DND-41 (cell line): ENCODE measurements around the gene CACNA2D1.

Experiments used
- ATAC-seq: fragments of 200-7000 bp; cut with Tn5 transposase; 3 replicates; pipeline ENCODE4 v1.9.1; 2021; ENCODE audit warnings: low read depth; ENCODE audit not compliant: insufficient read depth
- DNase-seq: peaks from one replicate; pipeline ENCODE4 v3.0.0-alpha.2; 2020
- H2AFZ ChIP-seq: 2 replicates; pipeline ENCODE4 v1.6.0; 2012; ENCODE audit warnings: low read depth, low read length
- H3K27ac ChIP-seq: 2 replicates; pipeline ENCODE4 v1.5.1; 2012; ENCODE audit warnings: low read length, inconsistent platforms
- H3K27me3 ChIP-seq: fragments of 200-600 bp; sonication (generic); 2 replicates; pipeline ENCODE4 v1.6.0; 2012; ENCODE audit warnings: low read length, mild to moderate bottlenecking, inconsistent platforms; ENCODE audit not compliant: insufficient read depth, poor library complexity
- H3K36me3 ChIP-seq: 2 replicates; pipeline ENCODE4 v1.5.1; 2012; ENCODE audit warnings: low read length, inconsistent platforms; ENCODE audit not compliant: insufficient read depth
- H3K4me1 ChIP-seq: 2 replicates; pipeline ENCODE4 v1.5.1; 2012; ENCODE audit warnings: mild to moderate bottlenecking, low read length; ENCODE audit not compliant: insufficient read depth
- H3K4me2 ChIP-seq: 2 replicates; pipeline ENCODE4 v1.6.0; 2012; ENCODE audit warnings: mild to moderate bottlenecking, moderate library complexity, low read length, inconsistent platforms; ENCODE audit not compliant: insufficient read depth
- H3K4me3 ChIP-seq, 2 experiments: fragments of 200-600 bp in 1 of 2; shearing (Covaris generic) in 1 of 2; 2 replicates each; pipeline ENCODE4 v1.5.1; 2012 to 2016; ENCODE audit warnings: inconsistent platforms in 2 of 2, low read length in 2 of 2, mild to moderate bottlenecking in 2 of 2, low read depth in 1 of 2, moderate library complexity in 1 of 2
- H3K79me2 ChIP-seq: 2 replicates; pipeline ENCODE4 v1.6.0; 2012; ENCODE audit warnings: low read length, inconsistent platforms; ENCODE audit not compliant: insufficient read depth
- H3K9ac ChIP-seq: 2 replicates; pipeline ENCODE4 v1.6.0; 2012; ENCODE audit warnings: low read depth, mild to moderate bottlenecking, inconsistent platforms, low read length, moderate library complexity
- H3K9me3 ChIP-seq: 2 replicates; pipeline ENCODE4 v1.5.1; 2012; ENCODE audit warnings: low read length, moderate library complexity, mild to moderate bottlenecking, inconsistent platforms; ENCODE audit not compliant: insufficient read depth, severe bottlenecking
- H4K20me1 ChIP-seq: 2 replicates; pipeline ENCODE4 v1.6.0; 2012; ENCODE audit warnings: low read length; ENCODE audit not compliant: insufficient read depth
- EZH2 ChIP-seq: IDR thresholded peaks from 3 replicates; pipeline ENCODE4 v1.6.1; 2012; ENCODE audit warnings: borderline replicate concordance, low read depth, mild to moderate bottlenecking, moderate library complexity, low read length, inconsistent platforms; ENCODE audit not compliant: severe bottlenecking
- TF ChIP-seq, protein P1 (sequence below): IDR thresholded peaks from 2 replicates; pipeline ENCODE4 v1.5.1; 2012; ENCODE audit warnings: borderline replicate concordance, low read length, moderate library complexity, mild to moderate bottlenecking; ENCODE audit not compliant: poor library complexity, severe bottlenecking; ENCODE audit errors: extremely low read depth

Gene CACNA2D1

DNA sequence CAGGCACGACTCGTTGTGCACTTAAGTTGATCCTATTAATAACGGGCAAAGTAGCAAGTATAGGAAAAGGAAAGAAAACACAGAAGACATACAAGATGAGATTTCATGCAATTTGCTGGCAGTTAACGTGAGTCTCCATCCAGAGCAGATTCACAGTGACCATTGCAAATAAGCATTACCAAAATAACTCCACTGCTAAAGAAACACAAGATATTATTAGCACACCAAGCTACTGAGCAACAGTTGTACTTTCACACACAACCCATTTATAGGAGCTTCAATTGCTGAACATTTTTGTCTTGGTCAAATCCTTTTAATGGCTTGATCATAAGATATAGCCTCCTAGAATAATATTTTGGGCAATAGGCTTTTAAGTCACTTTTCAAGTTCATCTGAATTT is 486.1 kb downstream of the CACNA2D1 start:
- H3K27me3 ChIP-seq, result no peaks in the 10 kb centered on the region
- H3K4me3 ChIP-seq, result no peak overlapping the region
- no peaks in the 10 kb centered on the region for H3K4me1 ChIP-seq
- H3K9ac ChIP-seq, result no peak overlapping the region
- no peaks in the 10 kb centered on the region for H3K36me3 ChIP-seq
- H3K27ac ChIP-seq, result no peak overlapping the region
- H3K9me3 ChIP-seq, result no peaks in the 10 kb centered on the region
- H3K4me2 ChIP-seq, result no peak overlapping the region
- no peak for ATAC-seq
- H3K79me2 ChIP-seq, result no peaks in the 10 kb centered on the region
- no peak for DNase-seq
- no peaks in the 10 kb centered on the region for H4K20me1 ChIP-seq
- TF ChIP-seq, protein P1, sequence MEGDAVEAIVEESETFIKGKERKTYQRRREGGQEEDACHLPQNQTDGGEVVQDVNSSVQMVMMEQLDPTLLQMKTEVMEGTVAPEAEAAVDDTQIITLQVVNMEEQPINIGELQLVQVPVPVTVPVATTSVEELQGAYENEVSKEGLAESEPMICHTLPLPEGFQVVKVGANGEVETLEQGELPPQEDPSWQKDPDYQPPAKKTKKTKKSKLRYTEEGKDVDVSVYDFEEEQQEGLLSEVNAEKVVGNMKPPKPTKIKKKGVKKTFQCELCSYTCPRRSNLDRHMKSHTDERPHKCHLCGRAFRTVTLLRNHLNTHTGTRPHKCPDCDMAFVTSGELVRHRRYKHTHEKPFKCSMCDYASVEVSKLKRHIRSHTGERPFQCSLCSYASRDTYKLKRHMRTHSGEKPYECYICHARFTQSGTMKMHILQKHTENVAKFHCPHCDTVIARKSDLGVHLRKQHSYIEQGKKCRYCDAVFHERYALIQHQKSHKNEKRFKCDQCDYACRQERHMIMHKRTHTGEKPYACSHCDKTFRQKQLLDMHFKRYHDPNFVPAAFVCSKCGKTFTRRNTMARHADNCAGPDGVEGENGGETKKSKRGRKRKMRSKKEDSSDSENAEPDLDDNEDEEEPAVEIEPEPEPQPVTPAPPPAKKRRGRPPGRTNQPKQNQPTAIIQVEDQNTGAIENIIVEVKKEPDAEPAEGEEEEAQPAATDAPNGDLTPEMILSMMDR, result no peak
- no peak for TF ChIP-seq EZH2
- H2AFZ ChIP-seq, result no peak overlapping the region

- ATAC-seq (peak; percentile 70; the same call in 2 of the 3 replicates), DNase-seq (peak; percentile 4)
- no peaks in the 10 kb centered on the region for H4K20me1 ChIP-seq
- H3K4me3 ChIP-seq, result no peak overlapping the region
- H3K4me1 ChIP-seq, result no peaks in the 10 kb centered on the region
- H2AFZ ChIP-seq, result no peak overlapping the region
- TF ChIP-seq EZH2, result no peak
- TF ChIP-seq, protein P1, result peak; percentile 62
- no peak overlapping the region for H3K9ac ChIP-seq
- no peaks in the 10 kb centered on the region for H3K79me2 ChIP-seq
- H3K27ac ChIP-seq, result no peak overlapping the region
- no peak overlapping the region for H3K4me2 ChIP-seq
- H3K27me3 ChIP-seq, result no peaks in the 10 kb centered on the region
- H3K9me3 ChIP-seq, result no peaks in the 10 kb centered on the region
- H3K36me3 ChIP-seq, result no peaks in the 10 kb centered on the region
Observed at GRCh38 chr7:81956520-81956919, 487.1 kb downstream of the CACNA2D1 start.

DNA sequence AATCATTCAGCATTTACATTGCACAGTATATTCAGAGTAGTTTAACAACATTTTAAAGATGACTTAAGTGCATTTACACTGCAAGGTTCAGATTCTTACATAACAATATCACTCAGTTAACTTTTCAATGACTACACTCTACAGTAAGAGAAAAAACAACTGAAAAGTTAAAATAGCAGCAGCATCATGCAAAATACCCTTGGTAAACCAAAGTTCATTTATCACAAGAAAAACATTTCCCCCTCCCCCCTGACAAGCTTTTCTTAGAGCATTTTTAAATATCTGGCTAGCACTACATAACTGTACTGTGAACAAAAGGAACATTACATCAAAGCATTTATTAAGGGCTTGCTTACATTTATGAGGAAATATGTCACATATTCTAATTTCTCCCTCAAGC is 494.3 kb downstream of the CACNA2D1 start:
- H2AFZ ChIP-seq, result no peak overlapping the region
- H3K27ac ChIP-seq, result no peak overlapping the region
- DNase-seq (no peak), ATAC-seq (no peak)
- H3K27me3 ChIP-seq, result no peaks in the 10 kb centered on the region
- TF ChIP-seq, protein P1, result no peak
- no peak for TF ChIP-seq EZH2
- no peaks in the 10 kb centered on the region for H3K36me3 ChIP-seq
- no peak overlapping the region for H3K4me3 ChIP-seq
- H3K9me3 ChIP-seq, result no peaks in the 10 kb centered on the region
- H3K79me2 ChIP-seq, result no peaks in the 10 kb centered on the region
- H3K9ac ChIP-seq, result no peak overlapping the region
- H4K20me1 ChIP-seq, result no peaks in the 10 kb centered on the region
- no peaks in the 10 kb centered on the region for H3K4me1 ChIP-seq
- no peak overlapping the region for H3K4me2 ChIP-seq

DNA sequence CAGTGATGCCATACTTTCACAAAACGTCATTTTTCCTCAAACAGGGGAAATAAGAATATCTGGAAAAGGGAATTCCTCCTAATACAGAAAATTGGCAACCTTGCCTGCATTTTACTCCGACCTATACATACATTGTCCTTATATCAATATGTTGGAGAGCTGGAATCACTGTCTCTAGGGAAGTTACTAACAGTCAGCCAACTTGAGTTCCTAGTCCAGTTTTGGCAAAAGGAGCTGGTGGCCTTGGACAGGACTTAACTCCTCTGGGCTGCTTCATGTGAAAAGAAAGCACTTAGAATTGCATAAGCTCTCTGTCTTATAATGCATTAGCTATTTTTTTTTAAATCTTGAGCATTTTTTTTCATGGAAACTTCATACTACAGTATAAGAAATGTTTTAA is 499.5 kb downstream of the CACNA2D1 start:
- no peaks in the 10 kb centered on the region for H4K20me1 ChIP-seq
- ATAC-seq (no peak), DNase-seq (no peak)
- no peaks in the 10 kb centered on the region for H3K9me3 ChIP-seq
- no peak overlapping the region for H3K4me3 ChIP-seq
- no peaks in the 10 kb centered on the region for H3K27me3 ChIP-seq
- H3K4me2 ChIP-seq, result no peak overlapping the region
- TF ChIP-seq, protein P1, result no peak
- no peak for TF ChIP-seq EZH2
- no peak overlapping the region for H3K27ac ChIP-seq
- H3K9ac ChIP-seq, result no peak overlapping the region
- H2AFZ ChIP-seq, result no peak overlapping the region
- H3K36me3 ChIP-seq, result no peaks in the 10 kb centered on the region
- H3K4me1 ChIP-seq, result no peaks in the 10 kb centered on the region
- H3K79me2 ChIP-seq, result no peaks in the 10 kb centered on the region
